ENCODE results near the gene ABCC3.

ABCC3 gene

DNA sequence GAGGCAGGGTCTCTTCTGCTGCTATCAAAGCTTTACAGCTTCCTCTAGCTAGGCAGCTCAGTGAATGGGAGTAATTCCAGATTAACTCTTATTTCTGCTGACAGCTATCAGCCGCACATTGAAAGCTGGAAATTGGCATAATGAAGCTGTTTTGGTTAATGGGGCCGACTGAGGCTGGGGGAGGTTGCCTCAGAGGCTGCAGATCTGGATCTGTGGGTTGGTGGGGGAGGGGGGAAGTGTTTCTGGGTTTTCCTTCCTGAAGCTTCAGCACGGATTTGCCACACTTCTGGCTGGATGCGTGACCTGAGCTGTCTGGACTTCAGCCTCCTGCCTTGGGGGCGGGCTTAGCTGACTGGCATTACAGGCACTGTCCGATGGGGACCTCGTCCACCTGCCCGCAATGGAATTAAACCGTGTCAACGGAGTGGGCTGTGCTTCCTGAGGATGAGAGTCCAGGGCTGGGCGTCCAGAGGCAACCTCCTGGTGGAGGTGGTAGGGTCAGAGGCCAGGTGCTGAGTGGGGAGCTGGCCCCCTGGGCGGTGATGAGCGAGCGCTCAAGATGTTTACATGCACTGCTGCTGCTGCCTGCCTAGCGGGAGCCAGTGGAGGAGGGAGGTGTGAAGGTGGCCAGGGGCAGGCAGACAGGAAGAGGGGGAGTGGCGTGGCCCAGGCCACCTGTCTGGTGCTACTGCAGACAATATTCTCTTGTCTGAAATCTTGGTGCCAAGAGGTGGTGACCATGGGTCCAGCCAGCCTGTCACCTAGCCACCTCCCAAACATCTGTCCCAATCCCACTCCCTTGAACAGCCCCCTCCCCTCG lies 6.7 kb upstream of the ABCC3 start:
- no peak for DNase-seq (ENCODE audit: low read depth, low spot score)

DNA sequence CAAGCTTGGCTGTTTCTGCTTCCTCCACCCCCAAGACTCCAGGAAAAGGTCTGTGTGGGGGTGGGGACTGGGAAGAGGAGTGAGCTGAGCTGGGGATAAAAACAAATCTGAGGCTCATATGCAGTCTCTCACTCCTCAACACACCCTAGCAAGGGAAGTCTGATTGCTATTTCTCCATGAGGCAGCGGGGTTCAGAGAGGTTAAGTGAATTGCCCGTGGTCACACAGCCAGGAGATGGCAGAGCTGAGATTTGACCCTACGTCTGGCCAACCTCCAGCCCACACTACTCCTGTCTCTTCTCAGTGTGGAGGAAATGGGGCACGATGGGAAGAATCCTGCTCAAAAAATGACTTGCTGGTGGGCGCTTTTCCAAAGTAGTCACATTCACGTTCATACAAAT lies 4.8 kb upstream of the ABCC3 start:
- no peak for DNase-seq (ENCODE audit: low read depth, low spot score)

- no peak for DNase-seq (ENCODE audit: low read depth, low spot score)
Observed at GRCh38 chr17:50630524-50631194, 4.0 kb upstream of the ABCC3 start.

DNA sequence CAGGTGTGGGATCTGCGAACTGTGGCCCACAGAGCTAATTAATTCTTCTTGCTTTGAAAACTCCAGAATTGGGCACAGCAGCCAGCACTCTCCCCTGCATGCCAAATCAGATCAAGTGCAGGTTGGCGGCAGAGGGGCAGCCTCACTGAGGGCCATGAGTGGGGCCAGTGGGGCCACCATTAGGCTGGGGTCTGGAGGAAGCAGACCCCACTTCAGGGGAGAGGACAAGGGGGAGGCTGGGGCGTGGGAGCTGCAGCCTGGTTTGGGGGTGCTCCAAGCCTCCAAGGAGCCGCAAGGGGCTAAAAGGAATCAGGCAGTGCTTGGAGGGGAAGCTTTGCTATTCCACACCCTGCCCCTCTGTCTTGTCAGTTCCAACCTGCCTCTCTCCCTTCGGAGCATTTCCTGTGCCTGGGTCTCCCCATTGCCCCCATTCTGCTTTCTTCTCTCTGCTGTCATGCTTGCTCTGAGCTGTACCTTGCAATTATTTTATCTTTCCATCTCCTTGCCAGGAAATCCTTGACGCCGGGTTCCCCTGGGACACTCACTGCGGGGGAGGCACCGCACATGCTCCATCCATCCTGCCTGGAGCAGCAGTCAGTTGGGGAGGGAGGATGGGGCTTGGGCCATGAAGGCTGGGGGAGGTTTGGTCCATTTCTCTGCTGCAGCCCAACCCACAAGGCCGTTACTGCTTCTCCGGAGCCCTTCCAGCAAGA lies 3.3 kb upstream of the ABCC3 start:
- no peak for DNase-seq (ENCODE audit: low read depth, low spot score)

GRCh38 chr17:50631908-50632571 lies 2.6 kb upstream of the ABCC3 start:
- DNase-seq (ENCODE audit: low read depth, low spot score): no peak

DNA sequence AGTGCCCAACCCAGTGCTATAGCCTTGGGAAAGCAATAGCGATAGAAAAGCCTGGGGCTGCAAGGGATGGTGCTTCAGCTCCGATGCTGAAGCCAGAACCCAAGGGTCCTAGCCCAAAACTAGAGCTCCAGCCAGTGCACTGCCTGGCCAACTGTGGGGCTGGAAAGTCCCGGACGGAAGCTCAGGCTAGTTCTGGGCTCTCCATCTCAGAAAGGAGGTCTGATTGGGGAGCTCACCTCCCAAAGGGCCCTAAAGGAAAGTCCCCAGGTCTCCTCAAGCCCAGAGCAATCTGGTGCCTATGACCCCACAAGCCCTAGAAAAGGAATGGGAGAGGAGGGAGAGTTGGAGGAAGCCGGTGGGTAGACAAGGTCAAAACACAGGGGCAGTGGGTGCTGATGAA lies 2.0 kb upstream of the ABCC3 start:
- no peak for DNase-seq (ENCODE audit: low read depth, low spot score)

DNA sequence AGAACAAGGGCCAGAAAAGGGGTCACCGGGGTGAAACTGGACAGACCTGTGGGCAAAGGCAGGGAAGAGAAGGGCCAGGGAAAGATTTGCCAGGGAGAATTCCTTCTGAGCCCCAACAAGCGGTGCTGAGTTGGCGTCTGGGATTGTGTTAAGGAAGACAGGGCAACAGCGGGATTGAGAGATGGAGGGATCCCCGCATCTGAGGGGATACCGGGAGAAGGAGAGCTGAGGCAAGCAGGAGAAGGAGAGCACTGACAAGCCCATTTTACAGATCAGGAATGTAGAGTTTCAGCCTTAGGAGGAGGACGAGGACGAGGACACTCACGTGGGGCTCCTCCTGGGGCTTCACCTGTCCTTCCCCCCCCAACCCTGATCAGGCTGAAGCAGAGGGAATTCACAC lies 998 bp upstream of the ABCC3 start:
- DNase-seq (ENCODE audit: low read depth, low spot score): no peak

GRCh38 chr17:50634915-50635731 lies 442 bp downstream of the ABCC3 start:
- DNase-seq (ENCODE audit: low read depth, low spot score): no peak

- DNase-seq (ENCODE audit: low read depth, low spot score): no peak
Observed at GRCh38 chr17:50635732-50635981, 976 bp downstream of the ABCC3 start.

DNA sequence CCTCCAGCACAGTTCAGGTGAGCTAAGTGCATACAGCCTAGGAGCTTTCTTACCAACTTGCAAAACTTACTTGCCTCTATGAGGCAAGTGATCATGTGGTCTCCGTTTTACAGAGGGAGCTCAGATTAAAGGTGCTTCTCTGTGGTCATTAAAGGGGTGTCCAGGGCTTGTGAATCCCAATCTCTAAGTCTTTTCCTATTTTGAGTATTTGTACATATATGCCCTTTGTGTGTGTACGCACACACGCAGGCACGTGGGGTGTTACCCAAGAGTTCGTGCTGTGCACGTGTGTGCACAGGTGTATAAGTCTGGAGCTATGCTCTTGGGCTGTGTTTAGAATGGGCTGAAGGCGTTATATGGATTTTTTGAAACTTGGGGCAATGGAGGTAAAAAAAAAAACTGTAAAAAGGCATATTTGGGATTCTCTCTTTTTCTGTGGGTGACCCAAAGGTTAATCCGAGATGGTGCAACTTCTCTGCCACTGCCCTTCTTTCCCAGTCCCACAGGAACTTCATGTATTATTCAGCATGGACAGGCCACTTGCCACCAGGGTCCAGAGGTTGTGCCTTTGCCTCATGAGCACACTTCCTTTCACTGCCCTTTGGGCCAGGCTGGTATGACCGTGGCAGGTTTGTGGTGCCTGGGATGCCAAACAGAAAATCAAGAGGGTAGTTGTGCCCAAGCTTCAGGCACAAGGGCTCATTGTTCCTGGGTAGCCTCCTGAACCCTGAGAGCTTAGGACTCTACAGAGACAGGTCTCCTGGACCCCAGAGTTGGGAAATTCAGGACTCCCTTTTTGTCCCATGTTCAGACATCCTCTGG lies 1.5 kb downstream of the ABCC3 start:
- no peak for DNase-seq (ENCODE audit: low read depth, low spot score)

- no peak for DNase-seq (ENCODE audit: low read depth, low spot score)
Observed at GRCh38 chr17:50636804-50637195, 2.1 kb downstream of the ABCC3 start.

DNA sequence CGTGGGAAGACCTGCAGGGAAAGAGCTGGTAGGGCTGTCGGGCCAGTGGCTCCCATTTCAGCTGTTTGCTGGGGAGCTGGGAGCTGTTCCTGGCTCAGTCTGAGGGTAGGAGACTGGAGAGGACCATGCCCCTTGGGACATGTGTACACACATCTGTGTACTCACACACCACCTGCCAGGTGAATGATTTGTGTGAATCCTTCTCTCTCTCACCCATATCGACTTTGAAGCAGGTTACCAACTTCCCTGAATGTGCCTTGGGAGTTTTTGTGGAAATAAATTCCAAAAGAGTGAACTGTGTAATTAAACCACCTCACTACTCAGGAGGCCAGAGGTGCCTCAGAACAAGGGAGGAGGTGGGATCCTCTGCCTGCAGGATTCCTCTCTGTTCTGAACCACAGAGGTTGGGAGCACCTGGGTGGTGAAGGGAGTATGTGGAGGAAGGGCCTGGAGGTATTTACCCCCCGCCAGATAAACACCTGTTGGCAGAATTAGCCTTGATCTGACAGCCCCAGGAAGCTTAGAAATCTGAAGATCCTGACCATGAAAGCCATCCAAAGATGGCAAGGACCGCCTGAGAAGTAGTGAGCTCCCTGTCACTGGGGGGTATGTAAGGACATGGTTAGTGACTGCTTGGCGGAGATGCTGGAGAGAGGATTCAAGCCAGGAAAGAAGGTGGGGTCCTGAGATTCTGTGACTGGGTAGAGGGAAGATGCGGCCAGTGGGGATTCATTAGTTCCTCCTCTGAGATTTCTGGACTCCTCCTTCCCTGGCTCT lies 3.3 kb downstream of the ABCC3 start:
- no peak for DNase-seq (ENCODE audit: low read depth, low spot score)

DNA sequence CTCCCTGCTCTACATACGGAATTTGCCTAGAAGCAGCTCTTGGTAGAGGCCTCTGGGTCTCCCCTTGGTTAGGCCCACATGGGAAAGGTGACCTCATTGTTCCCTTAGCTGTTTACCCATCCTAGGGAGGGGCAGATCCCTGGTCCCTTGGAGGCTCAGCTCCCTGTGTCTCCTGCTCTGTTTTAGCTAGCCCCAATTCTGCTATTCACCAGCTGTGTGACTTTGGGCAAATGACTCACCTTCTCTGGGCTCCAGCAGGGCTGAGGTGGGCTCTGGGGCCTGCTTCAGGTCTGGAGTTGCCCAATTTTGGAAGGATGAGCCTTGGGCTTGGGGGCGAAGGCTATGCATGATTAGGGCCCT lies 3.9 kb downstream of the ABCC3 start:
- no peak for DNase-seq (ENCODE audit: low read depth, low spot score)

DNA sequence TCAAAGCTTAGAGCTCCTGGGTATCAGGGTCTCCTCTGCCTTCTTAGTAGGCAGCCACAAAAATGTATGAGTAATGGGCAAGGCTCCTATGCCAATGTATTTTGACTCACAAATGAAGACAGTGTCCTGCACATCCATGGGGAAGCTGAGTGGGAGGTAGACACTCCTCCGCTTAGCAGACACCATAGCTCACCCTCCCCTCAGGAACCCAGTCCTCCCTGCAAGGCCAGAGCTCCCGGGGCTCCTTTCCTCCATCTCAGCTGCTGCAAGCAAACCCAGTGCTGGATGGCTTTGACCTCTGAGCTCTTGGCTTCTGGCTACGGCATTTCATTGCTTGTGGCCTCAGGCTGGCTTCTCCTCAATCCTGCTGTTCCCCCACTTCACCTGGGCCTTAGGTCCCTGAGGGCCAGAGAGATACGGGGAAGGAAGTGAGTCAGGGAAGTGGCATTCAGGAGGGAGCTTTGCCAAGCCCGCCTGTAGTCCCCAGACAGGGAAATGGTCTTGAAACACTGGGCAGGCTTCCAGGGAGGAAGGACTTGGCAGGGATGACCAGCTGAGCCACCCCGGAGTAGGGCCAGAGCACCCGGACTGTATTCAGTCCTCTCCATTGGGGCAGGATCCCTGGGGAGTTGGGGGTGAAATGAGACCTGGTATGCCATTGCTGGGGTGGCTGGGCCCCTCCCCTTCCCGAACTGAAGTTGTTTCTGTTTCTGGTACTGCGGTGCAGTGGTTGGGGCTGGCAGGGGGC lies 4.5 kb downstream of the ABCC3 start:
- peak; percentile 78 for DNase-seq (ENCODE audit: low read depth, low spot score)

DNA sequence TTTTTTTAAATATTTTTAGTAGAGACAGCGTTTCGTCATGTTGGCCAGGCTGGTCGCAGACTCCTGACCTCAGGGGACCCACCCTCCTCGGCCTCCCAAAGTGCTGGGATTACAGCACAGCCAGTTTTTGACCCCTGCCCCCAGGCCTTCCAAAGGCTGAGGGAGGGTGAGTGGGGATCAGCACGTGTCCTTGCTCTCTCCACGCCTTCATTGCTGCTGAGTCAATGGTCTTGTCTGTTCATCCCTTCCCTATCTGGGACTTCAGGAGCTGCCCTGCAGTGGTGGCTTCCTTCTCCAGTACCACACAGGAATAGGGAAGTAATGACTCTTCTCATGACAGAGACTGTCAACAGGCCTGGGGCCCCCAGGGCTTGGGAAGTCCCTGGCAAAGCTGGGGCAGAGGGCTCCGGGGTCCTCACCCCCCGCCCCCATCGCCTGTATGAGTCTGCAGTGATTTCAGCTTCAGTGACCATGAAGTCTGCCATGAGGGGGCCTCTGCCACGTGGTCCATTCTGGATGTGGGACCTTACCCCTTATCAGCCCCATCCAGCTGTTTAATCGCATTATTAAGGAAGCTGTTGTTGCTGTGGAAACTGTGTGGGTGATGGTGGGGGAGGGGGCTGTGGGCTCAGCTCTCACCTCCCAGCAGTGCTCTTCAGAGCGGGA lies 6.1 kb downstream of the ABCC3 start:
- no peak for DNase-seq (ENCODE audit: low read depth, low spot score)

GRCh38 chr17:50641357-50641756 lies 6.7 kb downstream of the ABCC3 start:
- no peak for DNase-seq (ENCODE audit: low read depth, low spot score)

DNA sequence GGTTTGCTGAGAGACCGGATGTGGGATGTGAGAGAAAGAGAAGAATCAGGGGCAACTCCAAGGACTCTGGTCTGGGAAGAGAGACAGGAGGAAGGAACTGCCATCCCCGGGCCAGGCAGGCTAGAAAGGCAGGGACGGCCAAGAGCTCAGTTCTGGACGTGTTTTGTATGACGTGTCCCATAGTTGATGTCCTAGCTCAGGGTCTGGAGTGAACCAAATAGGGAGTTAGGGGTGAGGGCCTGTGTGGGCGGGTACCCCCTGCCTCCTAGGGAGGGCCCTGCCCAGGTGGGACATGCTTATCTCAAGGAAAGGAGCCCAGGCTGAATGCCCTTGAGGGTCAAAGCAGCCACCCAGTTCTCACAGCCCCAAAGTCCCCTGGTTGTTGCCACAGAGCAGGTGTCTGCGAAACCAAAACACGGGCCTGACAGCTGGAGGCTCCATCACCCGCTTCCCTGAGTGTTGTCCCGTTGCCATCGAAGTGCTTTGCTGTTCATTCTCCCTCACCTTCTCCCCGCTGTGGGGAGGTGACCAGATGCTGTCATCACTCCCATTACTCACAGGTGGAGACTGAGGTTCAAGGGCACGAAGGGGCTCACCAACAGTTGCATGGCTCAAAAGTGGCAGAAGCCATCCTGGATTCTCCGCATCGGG lies 7.5 kb downstream of the ABCC3 start:
- no peak for DNase-seq (ENCODE audit: low read depth, low spot score)

Data from smooth muscle cell of the brain vasculature (primary cell).